BJ (cell line): ENCODE data around the gene TBC1D22B. TPM values are rescaled to one million over a fixed set of nuclear protein-coding genes. Genes with fewer than 3 reads are reported as not detected.

Experiments used
- CTCF ChIA-PET: fragments of 350-600 bp; formaldehyde crosslinking; extraction: SDS; loops from one replicate; lab custom pipeline; 2021; ENCODE audit warnings: antibody characterized with exemption, inconsistent platforms; lab: Yijun Ruan, JAX
- POLR2A ChIA-PET: fragments of 300-600 bp; sonication (Branson Sonifier 250); formaldehyde crosslinking; extraction: SDS; loops from one replicate; lab custom pipeline; 2021; ENCODE audit warnings: antibody characterized with exemption; lab: Charles Lee
- DNase-seq: peaks from one replicate; pipeline ENCODE4 v3.0.0-alpha.2; 2011; ENCODE audit warnings: low read depth
- H3K27me3 ChIP-seq: 2 replicates; pipeline ENCODE4 v1.6.0; 2011; ENCODE audit warnings: low read length; ENCODE audit not compliant: control insufficient read depth, insufficient read depth
- H3K36me3 ChIP-seq: 2 replicates; pipeline ENCODE4 v1.5.1; 2011; ENCODE audit warnings: low read length; ENCODE audit not compliant: control insufficient read depth, insufficient read depth
- H3K4me3 ChIP-seq: 2 replicates; pipeline ENCODE4 v1.5.1; 2011; ENCODE audit warnings: low read depth, mild to moderate bottlenecking, control low read depth, low read length
- polyA plus RNA-seq: library from polyadenylated mRNA; depleted of rRNA; stranded (reverse); fragments of >200 nt; gene quantifications from 2 replicates; pipeline ENCODE4 v1.2.3, GENCODE V29; 2011
- TF ChIP-seq, protein P1 (sequence below): IDR thresholded peaks from 2 replicates; pipeline ENCODE4 v1.5.1; 2011; ENCODE audit warnings: low read depth, mild to moderate bottlenecking, control low read depth, inconsistent platforms, low read length, moderate library complexity; ENCODE audit not compliant: insufficient read depth

Gene TBC1D22B
- polyA plus RNA-seq, 1 experiment = 5.5 TPM

DNA sequence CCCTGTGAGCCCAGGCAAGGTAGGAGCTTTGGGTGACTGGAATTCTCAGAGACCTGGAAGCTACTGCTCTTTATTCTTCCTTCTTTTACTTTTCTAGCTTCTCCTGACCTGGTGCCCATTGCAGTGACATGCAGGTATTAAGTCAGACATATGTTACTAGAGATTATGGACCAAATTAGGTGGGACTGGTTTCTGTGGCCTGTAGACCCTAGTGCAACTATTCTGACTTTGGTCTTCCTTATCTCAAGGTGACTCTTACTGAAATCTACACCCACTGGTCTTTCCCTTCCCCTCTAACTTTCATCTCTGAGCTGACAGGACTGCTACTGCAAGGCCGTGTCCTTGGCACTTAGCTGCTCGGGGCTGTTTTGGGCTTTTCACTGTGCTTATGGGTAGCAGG is 24.8 kb downstream of the TBC1D22B start:
- Histone ChIP-seq H3K4me3 (no peak overlapping the region), H3K27me3 (no peaks in the 10 kb centered on the region), H3K36me3 (peaks cover 14% of the 10 kb centered on the region)
- ChIA-PET POLR2A (no interaction called here), CTCF (interaction anchor here (1.0 to 2.3 kb wide), 3 partner anchors 11 to 284 kb away, joined by 3 to 7 read pairs (median 5); no protein-coding TSS in a partner anchor)
- DNase-seq = no peak
- TF ChIP-seq, protein P1, sequence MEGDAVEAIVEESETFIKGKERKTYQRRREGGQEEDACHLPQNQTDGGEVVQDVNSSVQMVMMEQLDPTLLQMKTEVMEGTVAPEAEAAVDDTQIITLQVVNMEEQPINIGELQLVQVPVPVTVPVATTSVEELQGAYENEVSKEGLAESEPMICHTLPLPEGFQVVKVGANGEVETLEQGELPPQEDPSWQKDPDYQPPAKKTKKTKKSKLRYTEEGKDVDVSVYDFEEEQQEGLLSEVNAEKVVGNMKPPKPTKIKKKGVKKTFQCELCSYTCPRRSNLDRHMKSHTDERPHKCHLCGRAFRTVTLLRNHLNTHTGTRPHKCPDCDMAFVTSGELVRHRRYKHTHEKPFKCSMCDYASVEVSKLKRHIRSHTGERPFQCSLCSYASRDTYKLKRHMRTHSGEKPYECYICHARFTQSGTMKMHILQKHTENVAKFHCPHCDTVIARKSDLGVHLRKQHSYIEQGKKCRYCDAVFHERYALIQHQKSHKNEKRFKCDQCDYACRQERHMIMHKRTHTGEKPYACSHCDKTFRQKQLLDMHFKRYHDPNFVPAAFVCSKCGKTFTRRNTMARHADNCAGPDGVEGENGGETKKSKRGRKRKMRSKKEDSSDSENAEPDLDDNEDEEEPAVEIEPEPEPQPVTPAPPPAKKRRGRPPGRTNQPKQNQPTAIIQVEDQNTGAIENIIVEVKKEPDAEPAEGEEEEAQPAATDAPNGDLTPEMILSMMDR = no peak

DNA sequence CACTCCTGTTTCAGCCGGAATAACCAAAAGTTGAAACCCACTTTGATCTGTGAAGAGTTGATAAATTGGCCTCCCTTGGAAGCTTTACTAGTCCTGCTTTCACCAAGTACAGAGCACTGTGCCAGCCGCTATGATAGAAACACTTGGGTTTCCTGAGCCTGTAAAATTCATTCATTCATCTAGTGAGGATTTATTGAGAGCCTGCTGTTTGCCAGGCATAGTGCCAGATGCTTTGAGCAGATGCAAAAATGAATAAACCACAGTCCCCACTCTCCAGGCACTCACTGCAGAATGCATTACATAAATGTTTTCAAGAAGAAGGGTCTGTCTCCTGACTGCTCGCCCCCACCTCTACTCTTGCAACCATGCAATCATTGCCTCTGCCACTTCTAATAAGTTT is 25.7 kb downstream of the TBC1D22B start:
- TF ChIP-seq, protein P1 = no peak
- no peaks in the 10 kb centered on the region for H3K27me3 ChIP-seq
- ChIA-PET CTCF (interaction anchor here (1.5 to 2.3 kb wide), 2 partner anchors 10 kb away, joined by 4 to 7 read pairs; no protein-coding TSS in a partner anchor), POLR2A (no interaction called here)
- peaks cover 14% of the 10 kb centered on the region for H3K36me3 ChIP-seq
- no peak overlapping the region for H3K4me3 ChIP-seq
- no peak for DNase-seq

DNA sequence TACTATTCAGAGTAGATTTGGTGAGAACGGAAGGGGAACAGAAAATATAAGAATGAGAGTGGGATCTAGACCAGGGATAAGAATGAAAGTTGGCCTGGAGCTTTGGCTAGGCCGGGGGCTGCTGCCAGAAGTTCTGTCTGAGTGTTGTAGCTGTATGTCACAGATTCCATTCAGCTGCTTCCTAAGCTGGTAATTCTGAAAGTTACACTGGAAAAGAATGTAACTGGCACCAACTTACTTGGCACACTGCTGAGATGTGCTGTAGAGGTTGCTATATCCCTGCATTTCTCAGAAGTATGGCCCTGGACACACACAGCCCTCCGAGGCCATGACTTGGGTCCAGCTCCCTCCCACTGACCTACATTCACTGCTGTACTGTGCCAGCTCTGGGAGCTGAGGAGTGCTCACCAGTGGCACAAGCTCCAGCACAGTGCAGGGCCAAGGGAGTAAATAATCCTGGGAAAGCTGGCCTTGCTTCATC is 26.1 kb downstream of the TBC1D22B start:
- ChIA-PET CTCF (interaction anchor here (1.5 to 2.3 kb wide), 2 partner anchors 10 to 11 kb away, joined by 4 to 7 read pairs; no protein-coding TSS in a partner anchor), POLR2A (no interaction called here)
- TF ChIP-seq, protein P1 = no peak
- Histone ChIP-seq H3K27me3 (no peaks in the 10 kb centered on the region), H3K36me3 (peaks cover 14% of the 10 kb centered on the region), H3K4me3 (no peak overlapping the region)
- DNase-seq = no peak

DNA sequence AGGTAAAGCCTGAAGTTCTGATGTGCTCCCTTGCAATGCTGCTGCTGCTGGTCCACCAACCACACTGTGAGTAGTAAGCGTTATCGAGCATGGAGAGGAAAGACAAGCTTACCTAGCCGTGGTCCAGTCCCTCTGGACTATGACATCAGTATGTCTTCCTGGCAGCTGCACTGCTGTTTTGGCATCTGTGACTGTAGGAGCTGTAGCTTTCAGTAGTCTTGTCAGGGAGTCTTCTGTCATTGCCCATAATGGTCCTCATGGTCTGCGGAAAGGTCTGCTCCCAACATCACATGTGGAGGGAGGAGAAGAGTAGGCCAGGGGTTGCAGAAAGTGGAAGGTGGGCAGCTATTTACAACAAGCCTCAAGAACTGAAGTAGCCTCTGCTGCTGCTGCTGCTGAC is 27.2 kb downstream of the TBC1D22B start:
- TF ChIP-seq, protein P1 = no peak
- POLR2A ChIA-PET = no interaction called here
- no peak for DNase-seq
- H3K27me3 ChIP-seq = no peaks in the 10 kb centered on the region
- H3K36me3 ChIP-seq = peaks cover 14% of the 10 kb centered on the region
- no peak overlapping the region for H3K4me3 ChIP-seq
- CTCF ChIA-PET = interaction anchor here (1.4 to 1.5 kb wide), 2 partner anchors 9 to 12 kb away, joined by 3 to 4 read pairs; no protein-coding TSS in a partner anchor

DNA sequence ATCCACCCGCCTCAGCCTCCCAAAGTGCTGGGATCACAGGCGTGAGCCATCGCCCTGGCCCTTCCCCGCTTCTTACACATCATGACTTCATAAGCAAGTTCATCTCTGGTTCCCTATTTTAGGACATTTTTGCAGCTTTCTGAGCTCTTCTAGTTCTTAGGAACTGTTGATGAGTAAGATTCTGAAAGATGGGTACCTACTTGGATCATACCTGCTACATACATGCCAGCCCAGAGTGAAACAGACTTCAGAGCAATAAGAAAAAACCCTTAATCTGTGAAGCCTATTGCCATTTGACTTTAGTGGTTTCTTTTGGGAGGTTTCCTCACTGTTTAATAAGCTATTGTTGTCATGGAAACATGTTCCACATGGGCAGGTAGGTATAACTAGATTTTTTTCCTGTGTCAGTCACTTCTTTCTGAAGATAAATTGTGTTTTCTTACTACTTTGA is 28.3 kb downstream of the TBC1D22B start:
- TF ChIP-seq, protein P1 = no peak
- ChIA-PET CTCF (interaction anchor here (0.8 kb wide), 1 partner anchor 17 kb away, joined by 3 read pairs; no protein-coding TSS in a partner anchor), POLR2A (no interaction called here)
- Histone ChIP-seq H3K36me3 (peaks cover 14% of the 10 kb centered on the region), H3K27me3 (no peaks in the 10 kb centered on the region), H3K4me3 (no peak overlapping the region)
- DNase-seq = no peak
